HepG2 (cell line): Measurements from ENCODE around the gene RHOD.

Source experiments
- ELF3 ChIP-seq: IDR thresholded peaks from 2 replicates; pipeline ENCODE4 v1.6.1; 2016; ENCODE audit warnings: missing genetic modification reagents, missing compliant biosample characterization
- KLF16 ChIP-seq, 2 experiments: sonication (generic) in 1 of 2; formaldehyde crosslinking in 1 of 2; IDR thresholded peaks; 2 replicates each; pipeline versions ENCODE4 v1.6.1 to v1.8.0; 2016 to 2023; ENCODE audit warnings: missing genetic modification reagents in 2 of 2, missing compliant biosample characterization in 1 of 2
- PAX8 ChIP-seq: sonication (generic); formaldehyde crosslinking; IDR thresholded peaks from 2 replicates; pipeline ENCODE4 v1.8.0; 2022; ENCODE audit warnings: mild to moderate bottlenecking, missing genetic modification reagents, borderline replicate concordance
- POLR2A ChIP-seq, 2 experiments: IDR thresholded peaks; 2 replicates each; pipeline ENCODE4 v1.6.1; 2011; ENCODE audit warnings: low read depth in 2 of 2, low read length in 2 of 2, mild to moderate bottlenecking in 1 of 2, moderate library complexity in 1 of 2; ENCODE audit not compliant: insufficient read depth in 1 of 2
- ZFP36 ChIP-seq: fragments of 150-350 bp; IDR thresholded peaks from 2 replicates; pipeline ENCODE4 v1.6.1; 2018; ENCODE audit warnings: borderline replicate concordance, low read length, low read depth; ENCODE audit not compliant: partially characterized antibody
- ZNF274 ChIP-seq: sonication (generic); formaldehyde crosslinking; IDR thresholded peaks from 2 replicates; pipeline ENCODE4 v1.5.1; 2020; ENCODE audit warnings: mild to moderate bottlenecking, missing genetic modification reagents
- ZNF547 ChIP-seq: sonication (generic); formaldehyde crosslinking; IDR thresholded peaks from 2 replicates; pipeline ENCODE4 v1.5.1; 2020; ENCODE audit warnings: mild to moderate bottlenecking, missing genetic modification reagents
- TF ChIP-seq, protein P1 (sequence below): fragments of 450-650 bp; IDR thresholded peaks from 2 replicates; pipeline ENCODE4 v1.6.1; 2017; ENCODE audit warnings: mild to moderate bottlenecking

DNA sequence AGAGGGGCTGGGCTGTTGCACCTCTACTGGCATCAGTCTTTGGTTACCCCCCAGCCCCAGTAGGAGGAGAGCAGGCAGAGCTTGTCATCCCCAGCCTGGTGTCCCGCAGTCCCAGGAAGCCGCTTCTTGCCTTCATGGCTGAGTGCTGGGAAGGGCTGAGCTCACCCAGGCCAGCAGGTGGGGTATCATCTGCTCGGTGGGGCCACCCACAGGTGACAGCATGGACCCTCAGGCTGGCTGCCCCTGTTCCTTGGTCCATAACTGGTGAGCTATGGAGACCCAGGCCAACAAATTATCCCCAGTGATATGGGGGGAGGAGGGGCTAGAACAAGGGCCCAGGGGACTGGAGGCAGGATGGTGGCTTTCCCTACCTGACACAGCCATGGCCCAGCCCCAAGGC, 6.5 kb upstream of the RHOD start:
- TF ChIP-seq ZNF274 (CRISPR knock-in tag): no peak
- TF ChIP-seq ELF3 (CRISPR knock-in tag): no peak
- TF ChIP-seq KLF16 (CRISPR knock-in tag; IDR thresholded peaks at IDR 0.05): no peak
- TF ChIP-seq, protein P1, sequence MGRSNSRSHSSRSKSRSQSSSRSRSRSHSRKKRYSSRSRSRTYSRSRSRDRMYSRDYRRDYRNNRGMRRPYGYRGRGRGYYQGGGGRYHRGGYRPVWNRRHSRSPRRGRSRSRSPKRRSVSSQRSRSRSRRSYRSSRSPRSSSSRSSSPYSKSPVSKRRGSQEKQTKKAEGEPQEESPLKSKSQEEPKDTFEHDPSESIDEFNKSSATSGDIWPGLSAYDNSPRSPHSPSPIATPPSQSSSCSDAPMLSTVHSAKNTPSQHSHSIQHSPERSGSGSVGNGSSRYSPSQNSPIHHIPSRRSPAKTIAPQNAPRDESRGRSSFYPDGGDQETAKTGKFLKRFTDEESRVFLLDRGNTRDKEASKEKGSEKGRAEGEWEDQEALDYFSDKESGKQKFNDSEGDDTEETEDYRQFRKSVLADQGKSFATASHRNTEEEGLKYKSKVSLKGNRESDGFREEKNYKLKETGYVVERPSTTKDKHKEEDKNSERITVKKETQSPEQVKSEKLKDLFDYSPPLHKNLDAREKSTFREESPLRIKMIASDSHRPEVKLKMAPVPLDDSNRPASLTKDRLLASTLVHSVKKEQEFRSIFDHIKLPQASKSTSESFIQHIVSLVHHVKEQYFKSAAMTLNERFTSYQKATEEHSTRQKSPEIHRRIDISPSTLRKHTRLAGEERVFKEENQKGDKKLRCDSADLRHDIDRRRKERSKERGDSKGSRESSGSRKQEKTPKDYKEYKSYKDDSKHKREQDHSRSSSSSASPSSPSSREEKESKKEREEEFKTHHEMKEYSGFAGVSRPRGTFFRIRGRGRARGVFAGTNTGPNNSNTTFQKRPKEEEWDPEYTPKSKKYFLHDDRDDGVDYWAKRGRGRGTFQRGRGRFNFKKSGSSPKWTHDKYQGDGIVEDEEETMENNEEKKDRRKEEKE: no peak
- no peak for TF ChIP-seq PAX8 (CRISPR knock-in tag)
- no peak for TF ChIP-seq ZNF547 (CRISPR knock-in tag)
- TF ChIP-seq POLR2A (IDR thresholded peaks at IDR 0.05; ENCODE audit: insufficient read depth in 1 of 2, low read depth in 2 of 2, low read length in 2 of 2): no peak
- TF ChIP-seq ZFP36: no peak
